B cell (primary cell): ENCODE data around the gene SFXN1.

Source experiments
- CTCF ChIP-seq: fragments of 200-600 bp; IDR thresholded peaks from one replicate; pipeline ENCODE4 v1.8.0; 2022; ENCODE audit warnings: antibody characterized with exemption, mild to moderate bottlenecking
- EZH2 ChIP-seq: IDR thresholded peaks from 2 replicates; pipeline ENCODE4 v1.6.1; 2012; ENCODE audit warnings: borderline replicate concordance, low read depth, mild to moderate bottlenecking, moderate library complexity, low read length; ENCODE audit not compliant: insufficient read depth, poor library complexity, severe bottlenecking

- TF ChIP-seq CTCF (no peak), EZH2 (no peak)
These were observed 98.2 kb downstream of the SFXN1 start for GRCh38 chr5:175576591-175576990.
